Stimulated activated CD8-positive, alpha-beta memory T cell treated with anti-CD3 and anti-CD28 coated beads, Interleukin-4, amount 100 ng/mL, for 24 hours (primary cell): Measurements from ENCODE around the gene SDF2.
"Not testable (repeated sequence)": the region's sequence is repeated elsewhere in the genome, so short reads cannot be mapped to it uniquely, and the experiment has no call there.

Experiments used
- DNase-seq: peaks from one replicate; pipeline ENCODE4 v3.0.0-alpha.2; 2020; ENCODE audit warnings: low read depth

The SDF2 gene

GRCh38 chr17:28626818-28627217, 34.9 kb downstream of the SDF2 start:
- no peak for DNase-seq

GRCh38 chr17:28624148-28624547, 37.6 kb downstream of the SDF2 start:
- no peak for DNase-seq

GRCh38 chr17:28623696-28624095, 38.0 kb downstream of the SDF2 start:
- DNase-seq: no peak

DNA sequence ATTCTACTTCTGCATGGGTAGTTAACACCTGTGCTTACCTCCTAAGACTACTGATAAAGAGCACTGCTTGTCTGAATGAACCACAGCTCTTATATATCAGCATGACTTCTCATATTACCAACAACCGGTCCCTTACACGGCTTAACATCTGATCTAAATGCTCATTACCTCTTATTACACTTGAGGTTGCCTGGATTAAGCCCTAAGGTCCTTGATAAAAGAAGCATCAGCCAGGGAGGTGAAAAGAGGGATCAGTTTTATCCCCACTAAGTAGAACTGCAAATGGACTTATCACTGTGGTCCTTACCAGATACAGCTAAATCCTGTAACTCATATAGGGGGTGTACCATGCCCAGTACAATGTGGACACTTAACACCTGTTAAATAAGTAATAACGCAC, 39.5 kb downstream of the SDF2 start:
- no peak for DNase-seq

DNA sequence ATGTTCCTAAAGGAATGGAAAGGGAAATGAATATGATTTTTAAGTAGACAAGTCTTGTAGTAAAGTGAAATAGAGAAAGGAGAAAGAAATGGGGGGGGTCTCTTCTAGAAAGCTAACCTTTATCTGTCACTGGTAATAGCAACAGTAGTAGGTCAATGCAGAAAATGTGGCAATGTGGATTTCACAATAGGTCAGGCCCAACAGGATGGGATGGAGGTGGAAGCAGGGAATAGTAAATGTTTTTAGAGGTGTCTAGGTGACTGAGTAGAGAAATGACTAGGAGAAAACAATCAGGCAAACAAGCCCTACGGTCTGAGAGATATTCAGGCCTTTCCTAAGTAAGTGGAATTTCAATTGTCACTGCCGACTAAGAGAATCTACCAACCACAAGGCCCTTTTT, 41.7 kb downstream of the SDF2 start:
- DNase-seq: no peak

- no peak for DNase-seq
Observed at GRCh38 chr17:28618464-28618863, 43.2 kb downstream of the SDF2 start.

- no peak for DNase-seq
Observed at GRCh38 chr17:28616281-28616680, 45.4 kb downstream of the SDF2 start.

DNA sequence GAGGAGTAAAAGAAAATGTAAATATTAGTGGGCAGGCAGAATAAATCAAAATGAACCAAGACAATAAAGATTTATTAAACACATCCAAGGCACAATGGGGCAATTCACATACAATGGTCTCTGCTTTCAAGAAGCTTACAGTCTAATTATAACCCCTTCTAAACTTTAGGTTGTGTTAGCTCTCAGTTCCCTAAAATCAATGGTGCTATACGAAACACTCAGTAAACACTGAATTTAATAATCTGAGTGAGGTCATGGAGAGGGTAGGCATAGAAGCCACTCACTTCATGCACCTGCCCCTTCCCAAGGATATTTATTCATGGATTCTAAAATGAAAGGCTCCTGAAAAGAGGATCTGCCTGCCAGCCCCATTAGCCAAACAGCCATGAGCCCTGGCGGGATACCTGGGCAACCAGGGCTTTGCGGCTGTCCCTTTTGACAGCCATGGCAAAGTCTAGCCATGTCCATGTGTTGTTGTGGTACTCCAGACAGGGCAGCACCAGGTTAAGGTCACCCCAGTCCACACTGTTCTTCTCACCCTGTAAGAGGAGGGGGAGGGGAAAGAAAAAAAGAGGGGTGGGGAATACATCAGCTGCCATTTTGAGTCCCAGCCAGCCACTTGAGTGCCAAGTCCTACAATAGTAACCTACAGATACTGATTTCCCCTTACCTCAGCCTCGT, 46.3 kb downstream of the SDF2 start:
- DNase-seq: no peak

DNA sequence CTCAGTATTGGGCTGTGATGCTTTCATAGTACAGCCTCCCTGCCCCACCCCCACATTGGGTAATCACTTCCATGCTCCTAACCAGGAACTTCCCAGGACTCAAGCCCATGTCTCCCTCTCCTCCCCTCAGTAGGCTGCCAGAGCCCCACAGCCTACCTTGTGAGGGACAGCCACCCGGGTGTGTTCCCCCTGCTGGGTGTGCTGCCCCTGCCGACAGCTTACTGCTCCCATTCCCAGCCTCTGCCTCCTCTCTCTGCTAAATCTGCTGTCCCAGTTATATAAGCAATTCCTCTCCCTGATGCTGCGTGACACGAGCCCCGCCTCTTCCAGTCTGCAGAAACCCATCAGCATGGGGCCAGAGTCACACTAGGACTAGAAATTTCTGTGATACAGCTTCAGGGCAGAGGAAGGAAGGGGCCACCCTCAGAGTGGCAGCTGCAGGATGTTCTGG, 47.8 kb downstream of the SDF2 start, which contains the start of gene RSKR:
TSS of gene RSKR (minus strand) at position 255 of the 451 bp plus-strand sequence. CDS start at position 231, 24 bp downstream.
- no peak for DNase-seq

DNA sequence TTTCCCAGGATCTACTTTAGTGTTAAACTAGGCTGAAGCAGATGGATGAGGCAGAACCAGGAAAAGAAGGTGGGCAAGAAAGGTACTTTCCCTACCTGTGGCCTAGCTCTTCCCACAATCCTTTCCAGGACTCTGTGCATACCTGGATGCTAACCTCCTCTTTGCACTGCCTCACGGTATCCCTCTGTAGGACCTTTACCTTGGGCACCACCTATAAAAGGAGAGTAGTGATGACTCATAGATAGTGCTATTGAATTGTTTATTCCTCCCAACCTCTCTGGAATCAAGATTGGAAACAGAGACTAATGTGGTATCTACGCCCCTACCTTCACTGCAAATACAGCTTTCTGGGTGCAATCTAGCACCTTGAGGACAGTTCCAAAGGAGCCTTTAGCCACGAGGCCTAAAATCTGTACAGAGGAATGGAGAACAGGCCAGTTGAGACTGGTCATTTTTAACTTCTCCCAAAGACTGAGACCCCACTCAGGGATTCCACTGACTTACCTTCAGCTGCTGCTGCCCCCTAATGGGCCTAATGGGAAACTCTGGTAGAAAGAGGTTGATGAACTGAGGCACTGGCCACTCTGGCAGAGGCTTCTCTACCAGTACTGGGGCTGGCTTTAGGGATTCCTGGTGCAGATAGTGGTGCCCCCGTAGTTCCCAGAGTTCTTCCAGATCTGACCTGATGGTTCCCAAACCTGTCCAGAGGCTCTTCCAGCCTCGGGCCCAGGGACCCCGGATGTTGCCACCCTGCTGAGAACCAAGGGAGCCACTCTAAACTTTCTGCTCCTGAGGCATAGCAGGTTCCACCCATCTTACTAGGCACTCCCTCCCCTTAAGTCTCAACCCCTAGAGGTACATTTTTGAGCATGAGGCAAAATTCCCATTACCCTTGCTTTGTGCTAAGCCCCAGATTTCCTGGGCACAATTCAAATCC, 48.5 kb downstream of the SDF2 start:
- no peak for DNase-seq

GRCh38 chr17:28612531-28612930, 49.2 kb downstream of the SDF2 start:
- no peak for DNase-seq

GRCh38 chr17:28610376-28610775, 51.3 kb downstream of the SDF2 start:
- DNase-seq: no peak

- DNase-seq: not testable (repeated sequence)
Observed at GRCh38 chr17:28604031-28604430, 57.7 kb downstream of the SDF2 start.

DNA sequence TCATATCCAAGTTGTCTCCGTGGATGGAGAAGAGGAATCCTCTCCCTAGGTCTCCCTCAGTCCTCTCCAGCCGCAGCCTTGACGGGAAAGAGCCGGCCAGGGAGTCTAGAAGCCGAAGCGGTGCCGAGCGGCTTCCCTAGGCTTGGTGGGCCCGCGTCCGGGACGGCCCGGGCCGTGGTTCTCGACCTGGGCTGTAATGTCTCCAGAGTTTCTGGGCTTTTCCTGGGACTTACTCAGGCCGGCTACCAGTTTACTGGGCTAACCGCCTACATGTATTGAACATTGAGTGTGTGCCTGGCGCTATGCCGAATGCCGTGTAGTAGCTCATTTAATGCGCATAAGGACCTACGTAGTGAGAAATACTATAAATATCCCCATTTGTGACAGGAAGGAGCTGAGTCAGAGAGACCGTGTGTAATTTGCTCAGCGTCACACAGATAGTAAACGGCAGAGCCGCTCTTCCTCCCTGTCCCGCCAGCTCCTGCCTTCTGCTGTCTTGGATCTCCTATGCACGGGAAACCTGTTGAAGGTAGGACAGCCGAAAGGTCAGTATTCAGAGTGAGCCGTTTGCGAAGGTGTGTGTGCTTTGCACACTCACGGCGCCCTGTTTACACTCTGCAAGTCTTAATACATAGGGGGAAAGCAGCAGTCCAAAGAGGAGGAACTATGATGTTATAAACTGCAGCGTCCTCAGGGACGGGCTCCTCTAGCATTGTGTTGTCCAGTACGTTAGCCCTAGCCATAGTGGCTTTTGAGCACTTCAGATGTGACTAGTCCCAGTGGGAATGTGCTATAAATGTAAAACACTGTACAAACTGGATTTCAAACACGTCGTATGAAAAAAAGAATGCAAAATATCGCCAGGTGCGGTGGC, 62.2 kb downstream of the SDF2 start:
- peak; percentile 28 for DNase-seq

DNA sequence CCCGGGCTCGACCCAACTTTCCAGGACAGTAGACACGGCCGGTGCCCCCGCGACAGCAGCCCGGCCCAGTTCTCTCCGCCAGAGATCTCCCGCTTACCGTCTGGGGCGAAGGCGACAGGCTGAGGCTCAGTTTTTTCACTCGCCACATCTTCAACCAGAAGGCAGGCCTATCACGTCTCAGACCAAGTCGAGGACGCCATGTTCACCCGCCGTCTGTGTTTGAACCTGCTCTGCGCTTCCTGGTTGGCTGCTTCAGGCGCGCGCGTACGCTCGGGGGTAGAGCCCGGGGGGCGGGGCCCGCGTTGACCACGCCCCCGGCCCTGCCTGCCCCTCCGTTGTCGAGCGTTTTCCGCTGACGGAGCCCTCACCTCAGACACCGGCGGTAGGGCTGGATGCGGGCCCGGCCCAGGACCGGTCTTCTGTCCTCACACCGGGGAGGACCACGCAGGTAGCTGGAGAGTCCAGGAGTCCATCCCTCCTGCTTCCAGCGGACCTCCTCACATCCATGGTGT, 62.9 kb downstream of the SDF2 start, which contains the start of gene SPAG5:
TSS of gene SPAG5 (minus strand) at position 227 of the 512 bp plus-strand sequence. CDS start at position 148, 79 bp downstream.
- peak; percentile 86 for DNase-seq

GRCh38 chr17:28598389-28598788, 63.3 kb downstream of the SDF2 start:
- no peak for DNase-seq
